Measurements from ENCODE around the gene SAMD11.

DNA sequence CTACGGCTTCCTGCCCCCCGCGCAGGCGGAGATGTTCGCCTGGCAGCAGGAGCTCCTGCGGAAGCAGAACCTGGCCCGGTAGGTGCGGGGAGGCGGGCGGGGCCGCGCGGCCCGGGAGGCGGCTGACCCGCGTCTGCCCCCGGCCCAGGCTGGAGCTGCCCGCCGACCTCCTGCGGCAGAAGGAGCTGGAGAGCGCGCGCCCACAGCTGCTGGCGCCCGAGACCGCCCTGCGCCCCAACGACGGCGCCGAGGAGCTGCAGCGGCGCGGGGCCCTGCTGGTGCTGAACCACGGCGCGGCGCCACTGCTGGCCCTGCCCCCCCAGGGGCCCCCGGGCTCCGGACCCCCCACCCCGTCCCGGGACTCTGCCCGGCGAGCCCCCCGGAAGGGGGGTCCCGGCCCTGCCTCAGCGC is 18.7 kb downstream of the SAMD11 start:
- TF ChIP-seq, protein P1, sequence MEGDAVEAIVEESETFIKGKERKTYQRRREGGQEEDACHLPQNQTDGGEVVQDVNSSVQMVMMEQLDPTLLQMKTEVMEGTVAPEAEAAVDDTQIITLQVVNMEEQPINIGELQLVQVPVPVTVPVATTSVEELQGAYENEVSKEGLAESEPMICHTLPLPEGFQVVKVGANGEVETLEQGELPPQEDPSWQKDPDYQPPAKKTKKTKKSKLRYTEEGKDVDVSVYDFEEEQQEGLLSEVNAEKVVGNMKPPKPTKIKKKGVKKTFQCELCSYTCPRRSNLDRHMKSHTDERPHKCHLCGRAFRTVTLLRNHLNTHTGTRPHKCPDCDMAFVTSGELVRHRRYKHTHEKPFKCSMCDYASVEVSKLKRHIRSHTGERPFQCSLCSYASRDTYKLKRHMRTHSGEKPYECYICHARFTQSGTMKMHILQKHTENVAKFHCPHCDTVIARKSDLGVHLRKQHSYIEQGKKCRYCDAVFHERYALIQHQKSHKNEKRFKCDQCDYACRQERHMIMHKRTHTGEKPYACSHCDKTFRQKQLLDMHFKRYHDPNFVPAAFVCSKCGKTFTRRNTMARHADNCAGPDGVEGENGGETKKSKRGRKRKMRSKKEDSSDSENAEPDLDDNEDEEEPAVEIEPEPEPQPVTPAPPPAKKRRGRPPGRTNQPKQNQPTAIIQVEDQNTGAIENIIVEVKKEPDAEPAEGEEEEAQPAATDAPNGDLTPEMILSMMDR (IDR thresholded peaks at IDR 0.05 in 2 of 3, conservative IDR thresholded peaks at IDR 0.05 in 1 of 3; ENCODE audit: borderline replicate concordance in 1 of 3, insufficient read depth in 1 of 3, low read depth in 2 of 3, low read length in 2 of 3) = no peak
- TF ChIP-seq, protein P2, sequence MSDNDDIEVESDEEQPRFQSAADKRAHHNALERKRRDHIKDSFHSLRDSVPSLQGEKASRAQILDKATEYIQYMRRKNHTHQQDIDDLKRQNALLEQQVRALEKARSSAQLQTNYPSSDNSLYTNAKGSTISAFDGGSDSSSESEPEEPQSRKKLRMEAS (IDR thresholded peaks at IDR 0.05) = no peak
- TF ChIP-seq POLR2A (IDR thresholded peaks at IDR 0.05; ENCODE audit: borderline replicate concordance, extremely low read depth, insufficient read depth, insufficient read length) (no peak), TCF7L2 (IDR thresholded peaks at IDR 0.05; ENCODE audit: borderline replicate concordance, extremely low read depth, insufficient read depth, insufficient read length) (no peak), EZH2phosphoT487 (IDR thresholded peaks at IDR 0.05; ENCODE audit: borderline replicate concordance) (no peak), EZH2 (IDR thresholded peaks at IDR 0.05) (no peak), SIN3A (IDR thresholded peaks at IDR 0.05; ENCODE audit: low read depth) (no peak), EGR1 (IDR thresholded peaks at IDR 0.05; ENCODE audit: low read depth) (no peak), YY1 (IDR thresholded peaks at IDR 0.05; ENCODE audit: extremely low read depth, insufficient replicate concordance, low read depth, low read length) (no peak), RAD21 (IDR thresholded peaks at IDR 0.05; ENCODE audit: low read depth) (no peak), SRF (IDR thresholded peaks at IDR 0.05; ENCODE audit: low read depth) (no peak), POLR2AphosphoS5 (IDR thresholded peaks at IDR 0.05; ENCODE audit: low read depth, low read length) (no peak), JUND (IDR thresholded peaks at IDR 0.05) (no peak)
- TF ChIP-seq, protein P3, sequence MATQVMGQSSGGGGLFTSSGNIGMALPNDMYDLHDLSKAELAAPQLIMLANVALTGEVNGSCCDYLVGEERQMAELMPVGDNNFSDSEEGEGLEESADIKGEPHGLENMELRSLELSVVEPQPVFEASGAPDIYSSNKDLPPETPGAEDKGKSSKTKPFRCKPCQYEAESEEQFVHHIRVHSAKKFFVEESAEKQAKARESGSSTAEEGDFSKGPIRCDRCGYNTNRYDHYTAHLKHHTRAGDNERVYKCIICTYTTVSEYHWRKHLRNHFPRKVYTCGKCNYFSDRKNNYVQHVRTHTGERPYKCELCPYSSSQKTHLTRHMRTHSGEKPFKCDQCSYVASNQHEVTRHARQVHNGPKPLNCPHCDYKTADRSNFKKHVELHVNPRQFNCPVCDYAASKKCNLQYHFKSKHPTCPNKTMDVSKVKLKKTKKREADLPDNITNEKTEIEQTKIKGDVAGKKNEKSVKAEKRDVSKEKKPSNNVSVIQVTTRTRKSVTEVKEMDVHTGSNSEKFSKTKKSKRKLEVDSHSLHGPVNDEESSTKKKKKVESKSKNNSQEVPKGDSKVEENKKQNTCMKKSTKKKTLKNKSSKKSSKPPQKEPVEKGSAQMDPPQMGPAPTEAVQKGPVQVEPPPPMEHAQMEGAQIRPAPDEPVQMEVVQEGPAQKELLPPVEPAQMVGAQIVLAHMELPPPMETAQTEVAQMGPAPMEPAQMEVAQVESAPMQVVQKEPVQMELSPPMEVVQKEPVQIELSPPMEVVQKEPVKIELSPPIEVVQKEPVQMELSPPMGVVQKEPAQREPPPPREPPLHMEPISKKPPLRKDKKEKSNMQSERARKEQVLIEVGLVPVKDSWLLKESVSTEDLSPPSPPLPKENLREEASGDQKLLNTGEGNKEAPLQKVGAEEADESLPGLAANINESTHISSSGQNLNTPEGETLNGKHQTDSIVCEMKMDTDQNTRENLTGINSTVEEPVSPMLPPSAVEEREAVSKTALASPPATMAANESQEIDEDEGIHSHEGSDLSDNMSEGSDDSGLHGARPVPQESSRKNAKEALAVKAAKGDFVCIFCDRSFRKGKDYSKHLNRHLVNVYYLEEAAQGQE (IDR thresholded peaks at IDR 0.05; ENCODE audit: low read depth) = no peak
